ENCODE data around the gene RIMS1. TPM values are rescaled to one million over a fixed set of nuclear protein-coding genes. Genes with fewer than 3 reads are reported as not detected.

RIMS1 gene
- polyA plus RNA-seq, 5 donors: 0.59 to 0.81 (median 0.64) TPM

DNA sequence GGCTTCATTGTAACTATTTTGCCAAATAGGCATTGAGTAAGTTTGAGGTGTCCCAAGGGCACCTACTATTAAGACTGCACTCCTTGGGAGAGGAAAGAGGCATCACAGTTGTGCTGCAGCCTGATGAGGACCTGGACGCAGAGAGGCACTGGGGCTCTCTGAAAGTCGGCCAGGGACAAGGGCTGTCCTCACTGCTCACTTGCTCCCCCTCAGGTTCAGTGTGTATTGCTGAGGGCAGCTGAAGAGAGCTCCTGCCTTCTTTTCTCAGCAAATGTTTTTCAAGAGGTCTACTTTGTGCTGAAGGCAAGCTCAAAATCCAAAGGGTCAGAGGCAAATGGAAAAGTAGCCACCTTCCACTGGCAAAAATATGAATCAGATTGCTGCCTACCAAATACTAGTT is 331.8 kb downstream of the RIMS1 start:
- no peak for DNase-seq

- DNase-seq: no peak
Measured at GRCh38 chr6:72219536-72219935, 333.2 kb downstream of the RIMS1 start.

DNA sequence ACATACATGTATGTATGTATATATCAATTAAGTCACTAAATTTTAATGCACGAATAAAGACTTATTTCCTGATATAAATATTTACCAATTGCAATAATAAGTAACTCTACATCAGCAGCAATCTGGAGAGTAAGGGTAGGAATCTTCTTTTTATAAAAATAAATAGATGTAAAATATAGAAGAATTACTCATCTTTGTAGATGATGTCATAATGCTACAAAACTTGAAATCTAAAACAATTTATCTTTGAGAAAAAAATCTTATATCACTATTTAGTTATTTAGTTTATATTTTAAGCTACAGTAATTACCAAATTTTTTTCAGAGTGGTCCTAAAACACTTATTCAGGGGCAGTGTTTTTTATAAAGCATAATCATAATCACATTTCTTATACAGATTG is 351.7 kb downstream of the RIMS1 start:
- no peak for DNase-seq

- DNase-seq: no peak
Measured at GRCh38 chr6:72238900-72239299, 352.6 kb downstream of the RIMS1 start.

DNA sequence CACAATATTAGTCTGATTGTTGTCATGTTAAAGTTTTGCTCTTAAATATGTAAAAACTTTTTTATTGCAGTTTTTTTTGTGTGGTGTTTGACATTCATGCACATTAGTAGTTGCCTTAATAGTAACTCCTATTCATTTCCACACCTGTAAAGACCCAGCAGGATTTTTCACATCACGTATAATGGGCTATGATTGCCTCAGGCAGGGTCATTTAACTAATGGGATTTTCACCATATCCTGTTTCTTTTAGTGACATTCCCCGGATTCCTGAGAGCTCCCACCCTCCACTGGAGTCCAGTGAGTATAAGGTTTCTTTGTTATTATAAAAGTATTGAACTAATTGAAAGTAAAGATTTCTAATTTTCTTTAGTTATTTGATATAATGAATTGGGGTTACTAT is 359.2 kb downstream of the RIMS1 start:
- DNase-seq: no peak

DNA sequence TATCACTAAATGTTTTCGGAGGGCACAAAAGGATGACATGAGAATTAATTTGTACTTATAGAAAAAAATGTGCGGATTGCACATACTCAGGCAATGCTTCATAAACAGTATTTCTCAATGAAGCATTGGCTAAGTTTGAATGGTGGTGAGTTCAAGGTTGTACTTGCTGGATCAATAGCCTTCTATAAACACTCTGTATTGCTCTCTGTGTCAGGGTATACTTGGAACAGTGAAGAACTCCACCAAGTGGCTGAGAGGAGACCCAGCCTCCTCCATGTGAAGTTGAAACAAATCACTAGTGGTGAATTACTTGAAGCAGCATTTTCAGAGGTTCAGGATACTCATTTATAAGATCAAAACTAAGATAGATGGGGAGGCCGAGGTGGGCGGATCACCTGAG is 360.6 kb downstream of the RIMS1 start:
- DNase-seq: no peak

GRCh38 chr6:72248621-72249020 is 362.3 kb downstream of the RIMS1 start:
- no peak for DNase-seq

GRCh38 chr6:72250664-72251063 is 364.3 kb downstream of the RIMS1 start:
- no peak for DNase-seq

DNA sequence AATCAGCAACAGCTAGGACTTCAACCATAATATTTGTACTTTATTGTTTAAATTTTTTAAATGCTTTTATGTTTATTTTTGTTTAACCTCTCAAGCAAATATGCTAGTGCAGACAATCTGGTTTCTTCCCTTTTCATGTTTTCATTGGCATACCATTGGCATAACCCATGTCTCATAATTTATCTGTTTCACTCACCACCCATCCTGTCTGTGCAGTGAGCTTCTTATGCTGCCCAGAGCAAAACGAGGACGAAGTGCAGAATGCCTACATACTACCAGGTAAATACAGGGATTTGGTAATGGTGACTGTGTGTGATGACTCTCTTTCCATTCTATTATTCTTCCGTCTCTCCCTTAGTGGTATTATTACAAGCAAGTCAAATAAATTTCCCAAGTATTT is 374.1 kb downstream of the RIMS1 start:
- no peak for DNase-seq

DNA sequence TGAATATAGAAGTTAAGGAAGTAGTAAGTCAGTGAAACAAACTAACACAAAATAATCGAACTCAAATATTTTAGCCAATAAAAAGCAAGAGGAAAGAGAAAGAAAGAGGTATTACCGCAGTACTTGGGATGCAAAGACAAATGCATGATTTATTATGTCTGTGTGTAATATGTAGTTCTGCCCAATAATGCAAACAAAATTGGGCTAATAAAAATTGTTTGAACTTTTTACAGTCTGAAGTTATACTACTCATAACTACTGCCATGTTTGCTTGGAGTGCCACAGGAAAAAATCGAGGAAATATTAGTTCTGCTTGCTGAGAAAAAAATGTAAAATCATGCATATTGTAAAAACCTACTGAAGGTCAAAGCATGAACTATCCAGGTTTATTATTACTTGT is 375.2 kb downstream of the RIMS1 start:
- no peak for DNase-seq

DNA sequence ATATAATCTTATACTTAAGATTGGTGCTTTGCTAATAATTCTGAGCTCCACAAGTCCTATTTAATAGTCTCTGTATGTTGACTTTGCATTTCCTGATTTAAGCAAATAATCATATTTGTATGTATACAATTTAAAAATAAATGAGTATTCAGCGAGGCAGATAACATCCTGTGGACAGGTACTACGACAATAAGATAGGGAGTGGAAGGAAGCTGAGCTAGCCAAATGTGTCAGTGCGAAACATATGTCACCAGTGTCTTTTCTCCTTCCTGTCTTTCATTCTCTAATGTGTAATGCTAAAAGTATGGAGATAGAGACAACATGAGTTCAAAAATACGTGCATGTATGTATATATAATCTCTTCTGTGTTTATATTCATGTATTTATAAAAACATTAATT is 375.9 kb downstream of the RIMS1 start:
- no peak for DNase-seq

GRCh38 chr6:72267470-72267869 is 381.1 kb downstream of the RIMS1 start:
- DNase-seq: no peak

DNA sequence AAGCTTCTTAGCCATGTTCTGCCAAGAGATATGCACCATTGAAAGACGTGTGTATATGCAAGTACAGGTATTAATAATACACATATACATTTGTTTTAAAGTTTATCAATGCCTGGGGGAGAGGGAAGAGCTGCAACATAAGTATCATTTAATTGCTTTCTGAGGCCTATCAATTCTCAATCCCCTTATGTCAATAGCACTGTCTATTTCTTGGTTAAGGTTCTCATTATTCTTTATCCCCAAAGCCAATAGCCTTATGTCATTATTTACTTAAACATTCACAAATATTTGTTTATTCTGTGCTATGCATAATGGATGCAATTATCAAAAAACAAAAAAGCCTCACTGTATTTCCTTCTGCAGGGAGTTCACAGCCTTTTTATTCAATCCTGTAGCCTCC is 385.2 kb downstream of the RIMS1 start:
- no peak for DNase-seq

GRCh38 chr6:72272958-72273357 is 386.6 kb downstream of the RIMS1 start:
- DNase-seq: no peak

- DNase-seq: no peak
Measured at GRCh38 chr6:72275888-72276287, 389.5 kb downstream of the RIMS1 start.

- DNase-seq: no peak
Measured at GRCh38 chr6:72282201-72282600, 395.9 kb downstream of the RIMS1 start.

- no peak for DNase-seq
Measured at GRCh38 chr6:72283571-72283970, 397.2 kb downstream of the RIMS1 start.

DNA sequence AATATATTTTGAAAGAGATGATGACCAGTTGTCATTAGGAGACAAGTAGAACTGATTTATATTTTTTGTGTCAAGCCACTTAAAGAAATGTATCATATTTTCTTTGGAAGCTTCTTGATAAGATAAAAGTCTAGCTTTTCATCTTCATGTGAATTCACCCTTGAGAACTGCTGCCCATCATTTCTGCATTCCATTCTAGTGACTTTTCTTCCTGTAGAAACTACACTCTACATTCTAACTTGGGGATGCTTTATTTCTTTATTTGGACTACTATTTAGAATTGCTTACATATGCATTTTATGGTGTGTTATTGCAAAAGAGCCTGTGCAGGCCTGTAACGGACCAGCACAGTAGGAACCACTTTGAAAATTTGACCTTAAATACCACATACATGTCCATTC is 400.6 kb downstream of the RIMS1 start:
- no peak for DNase-seq

DNA sequence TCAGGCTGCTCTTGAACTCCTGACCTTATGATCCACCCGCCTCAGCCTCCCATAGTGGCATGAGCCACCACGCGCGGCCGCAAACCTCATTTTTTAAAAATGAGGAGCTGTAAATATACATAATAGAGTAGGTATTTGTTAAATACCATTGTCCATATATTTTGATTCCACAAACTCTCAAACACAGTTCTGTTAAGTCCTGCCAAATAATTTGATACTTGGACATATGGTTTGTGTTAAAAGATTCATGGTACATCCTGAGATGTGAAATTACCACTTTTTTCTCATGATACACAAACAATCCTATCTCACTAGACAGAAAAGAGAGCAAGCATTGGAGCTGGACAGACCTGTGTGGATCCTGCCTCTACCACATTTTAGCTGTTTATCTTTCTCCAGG is 401.5 kb downstream of the RIMS1 start:
- no peak for DNase-seq

DNA sequence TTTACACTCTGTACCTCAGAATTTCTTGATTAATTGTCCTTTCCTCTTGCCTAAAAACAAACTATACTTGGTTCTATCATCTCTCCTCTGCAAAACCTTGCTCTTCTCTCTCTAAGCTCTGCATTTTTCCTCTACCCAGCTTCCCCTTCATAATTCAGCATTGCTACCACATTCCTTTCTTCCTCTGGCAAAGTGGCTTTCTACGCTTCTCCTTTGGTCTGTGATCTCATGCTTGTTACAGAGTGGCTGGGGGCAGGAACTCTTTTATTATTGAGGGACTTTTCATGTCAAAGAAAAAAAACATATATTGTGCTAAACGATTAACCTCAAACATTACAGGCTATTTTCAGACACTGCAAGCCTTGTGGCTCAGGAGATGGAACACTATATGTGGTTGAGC is 402.2 kb downstream of the RIMS1 start:
- no peak for DNase-seq

DNA sequence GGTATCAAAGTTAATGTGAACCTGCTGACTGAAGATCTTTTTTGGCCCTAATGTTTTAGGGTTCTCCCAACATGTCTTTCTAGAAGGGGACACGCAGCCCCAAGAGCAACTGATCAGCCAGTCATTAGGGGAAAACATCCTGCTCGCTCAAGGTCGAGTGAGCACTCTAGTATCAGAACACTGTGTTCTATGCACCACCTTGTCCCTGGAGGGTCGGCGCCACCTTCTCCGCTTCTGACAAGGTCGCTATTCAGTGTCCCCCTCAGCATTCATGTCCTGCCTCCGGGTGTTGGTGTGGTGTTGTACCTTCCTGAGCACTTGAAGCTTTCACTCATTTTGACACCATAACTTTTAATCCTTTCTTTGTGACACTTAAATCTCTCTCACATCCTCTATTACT is 404.3 kb downstream of the RIMS1 start:
- DNase-seq: no peak

DNA sequence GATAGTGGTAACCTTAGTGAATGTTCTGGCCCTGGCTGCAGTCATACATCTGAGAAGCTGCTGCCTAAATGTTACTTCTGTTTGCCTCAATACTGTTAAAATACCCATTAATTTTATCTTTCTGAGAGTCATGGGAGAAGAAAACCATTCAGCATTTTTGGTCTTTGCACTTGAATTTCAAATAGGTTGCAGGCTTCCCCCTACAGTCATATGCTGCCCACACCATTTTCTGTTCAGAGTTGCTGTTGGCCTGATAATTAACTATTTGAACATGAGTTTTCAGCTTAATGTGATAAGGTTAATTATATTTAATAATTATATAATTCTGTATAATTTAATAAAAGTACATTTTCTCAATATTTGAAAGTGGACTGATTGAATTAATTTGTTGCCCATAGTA is 410.0 kb downstream of the RIMS1 start:
- DNase-seq: no peak

GRCh38 chr6:72305971-72306370 is 419.6 kb downstream of the RIMS1 start:
- DNase-seq: no peak

GRCh38 chr6:72316675-72317380 is 430.5 kb downstream of the RIMS1 start:
- DNase-seq: no peak

DNA sequence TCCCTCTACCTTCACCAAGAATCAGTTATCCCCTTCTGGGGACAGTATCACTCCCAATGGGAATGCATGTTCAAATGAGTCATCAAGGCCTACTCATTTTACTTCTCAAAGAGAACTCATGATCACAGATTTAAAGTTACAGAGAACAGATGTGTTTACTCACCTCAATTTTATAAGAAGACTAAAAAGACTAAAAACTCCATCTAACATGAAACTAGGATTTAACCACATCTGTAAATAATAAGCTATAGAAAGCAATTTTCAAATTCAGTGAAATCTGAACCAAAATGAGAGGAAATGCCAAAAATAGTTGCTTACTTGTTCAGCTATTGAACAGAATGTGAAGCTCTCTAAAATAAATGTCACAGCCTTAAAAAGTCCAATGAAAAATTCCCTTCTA is 435.4 kb downstream of the RIMS1 start:
- DNase-seq: no peak

All from right lung (tissue), 5 donors.